K562 (cell line): ENCODE measurements around the gene CLNK. TPM values are rescaled to one million over a fixed set of nuclear protein-coding genes. Genes with fewer than 3 reads are reported as not detected.

Experiments used
- ATAC-seq: fragments of 200-7000 bp; cut with Tn5 transposase; 3 replicates; pipeline ENCODE4 v1.9.1; 2020; ENCODE audit warnings: moderate library complexity
- BruUV-seq: library from RNA; stranded (reverse); fragments of 400-500 nt; replicated peaks from 2 replicates; lab custom pipeline; 2021; lab: Mats Ljungman, UMichigan
- CTCF ChIA-PET: fragments of 300-600 bp; formaldehyde crosslinking; extraction: SDS; loops from one replicate; lab custom pipeline; 2021; ENCODE audit warnings: low intra/inter-chr PET ratio; lab: Yijun Ruan, JAX
- POLR2A ChIA-PET: fragments of 300-600, 350-650 bp; sonication (Branson Sonifier 250); formaldehyde crosslinking; extraction: SDS; loops from one replicate; lab custom pipeline; 2021; ENCODE audit warnings: antibody characterized with exemption, inconsistent platforms; lab: Yijun Ruan, JAX
- DNase-seq, 4 experiments: peaks; one replicate each; pipeline versions ENCODE4 v3.0.0 to v3.0.0-alpha.2; 2011 to 2018; ENCODE audit warnings: low spot score in 3 of 4, mixed read lengths in 3 of 4; ENCODE audit errors: extremely low read depth in 1 of 4
- FAIRE-seq: peaks from 2 replicates; lab custom pipeline; 2011; peaks lifted over from hg19 to GRCh38; lab: Jason Lieb, UNC
- H2AFZ ChIP-seq: 2 replicates; pipeline ENCODE4 v1.6.0; 2011; ENCODE audit warnings: low read depth, low read length, control low read depth, inconsistent platforms
- H3K27ac ChIP-seq: fragments of 200-600 bp; 3 replicates; pipeline ENCODE4 v1.8.0; 2011; ENCODE audit warnings: low read depth, mild to moderate bottlenecking, control low read depth, inconsistent platforms, low read length, moderate library complexity, mixed read lengths; ENCODE audit errors: extremely low read depth
- H3K27me3 ChIP-seq, 2 experiments: fragments of 300-600 bp in 1 of 2; 2 replicates in 1 of 2; 3 replicates in 1 of 2; pipeline versions ENCODE4 v1.6.0 to v1.8.0; 2011; ENCODE audit warnings: inconsistent platforms in 2 of 2, low read length in 2 of 2, mild to moderate bottlenecking in 1 of 2, mixed read lengths in 1 of 2, moderate library complexity in 1 of 2; ENCODE audit not compliant: control insufficient read depth in 2 of 2, insufficient read depth in 2 of 2
- H3K36me3 ChIP-seq: fragments of 300-600 bp; 3 replicates; pipeline ENCODE4 v1.8.0; 2011; ENCODE audit warnings: mild to moderate bottlenecking, low read length, inconsistent platforms; ENCODE audit not compliant: control insufficient read depth, insufficient read depth
- H3K4me1 ChIP-seq, 2 experiments: fragments of 200-600 bp in 1 of 2; replicated peaks in 1 of 2; 2 replicates in 1 of 2; 3 replicates in 1 of 2; pipeline versions ENCODE4 v1.5.1 to v1.8.0; 2011; ENCODE audit warnings: inconsistent platforms in 2 of 2, low read length in 2 of 2, mild to moderate bottlenecking in 1 of 2, mixed read lengths in 1 of 2, moderate library complexity in 1 of 2; ENCODE audit not compliant: control insufficient read depth in 2 of 2, insufficient read depth in 2 of 2
- H3K4me2 ChIP-seq: 2 replicates; pipeline ENCODE4 v1.6.1; 2011; ENCODE audit warnings: low read length, control low read depth, inconsistent platforms, mixed read lengths; ENCODE audit not compliant: insufficient read depth
- H3K4me3 ChIP-seq: fragments of 200-600 bp; sonication (generic), shearing (Covaris generic); 2 replicates; pipeline ENCODE4 v1.5.1; 2016; ENCODE audit warnings: control low read depth, inconsistent platforms
- H3K79me2 ChIP-seq: fragments of 200-600 bp; 3 replicates; pipeline ENCODE4 v1.8.0; 2011; ENCODE audit warnings: low read length, inconsistent platforms; ENCODE audit not compliant: control insufficient read depth, insufficient read depth
- H3K9ac ChIP-seq, 2 experiments: 2 replicates each; pipeline versions ENCODE4 v1.6.0 to v1.6.1; 2011; ENCODE audit warnings: low read depth in 2 of 2, low read length in 2 of 2, control low read depth in 1 of 2, inconsistent platforms in 1 of 2, mild to moderate bottlenecking in 1 of 2, mixed read lengths in 1 of 2; ENCODE audit not compliant: insufficient read depth in 1 of 2
- H3K9me1 ChIP-seq: one replicate; pipeline ENCODE4 v1.6.0; 2011; ENCODE audit warnings: inconsistent platforms, mild to moderate bottlenecking, low read length, moderate library complexity; ENCODE audit not compliant: control insufficient read depth, insufficient read depth
- H3K9me3 ChIP-seq: replicated peaks from 2 replicates; pipeline ENCODE4 v1.5.1; 2011; ENCODE audit warnings: low read depth, low read length, inconsistent platforms; ENCODE audit not compliant: control insufficient read depth, insufficient read depth
- H4K20me1 ChIP-seq: replicated peaks from 2 replicates; pipeline ENCODE4 v1.6.1; 2011; ENCODE audit warnings: low read length, inconsistent platforms, mixed read lengths; ENCODE audit not compliant: control insufficient read depth, insufficient read depth
- CTCF ChIP-seq, 3 experiments: IDR thresholded peaks in 2 of 3; conservative IDR thresholded peaks in 1 of 3; 2 replicates each; pipeline ENCODE4 v1.5.1; 2011 to 2012; ENCODE audit warnings: low read length in 3 of 3, mild to moderate bottlenecking in 3 of 3, control low read depth in 2 of 3, improper control_type of control experiment in 1 of 3, inconsistent platforms in 1 of 3, low read depth in 1 of 3, mixed read lengths in 1 of 3, moderate library complexity in 1 of 3; ENCODE audit not compliant: insufficient read depth in 2 of 3
- FOXK1 ChIP-seq: sonication (generic); formaldehyde crosslinking; IDR thresholded peaks from 2 replicates; pipeline ENCODE4 v1.8.0; 2022; ENCODE audit warnings: missing genetic modification reagents, mild to moderate bottlenecking, borderline replicate concordance
- PATZ1 ChIP-seq: fragments of 250-450 bp; sonication (Bioruptor Pico); IDR thresholded peaks from 2 replicates; pipeline ENCODE4 v1.5.0; 2020; ENCODE audit warnings: mild to moderate bottlenecking, borderline replicate concordance
- PHB2 ChIP-seq: fragments of 450-650 bp; IDR thresholded peaks from 2 replicates; pipeline ENCODE4 v1.6.1; 2017; ENCODE audit warnings: low read depth
- SFPQ ChIP-seq: fragments of 200-400 bp; formaldehyde crosslinking; IDR thresholded peaks from 2 replicates; pipeline ENCODE4 v1.6.1; 2017; ENCODE audit warnings: mild to moderate bottlenecking, low read depth, low read length, moderate library complexity
- SMC3 ChIP-seq: conservative IDR thresholded peaks from 2 replicates; pipeline ENCODE4 v1.6.1; 2011; ENCODE audit warnings: low read depth, low read length, improper control_type of control experiment; ENCODE audit not compliant: insufficient read depth
- TCFL5 ChIP-seq: fragments of 250-450 bp; sonication (Bioruptor Pico); conservative IDR thresholded peaks from 2 replicates; pipeline ENCODE4 v1.6.1; 2021; ENCODE audit warnings: mild to moderate bottlenecking, moderate library complexity, matching md5 sums
- ZNF41 ChIP-seq: fragments of 250-450 bp; sonication (Bioruptor Pico); conservative IDR thresholded peaks from 2 replicates; pipeline ENCODE4 v1.4.0; 2020; ENCODE audit warnings: mild to moderate bottlenecking
- ZNF699 ChIP-seq: fragments of 250-450 bp; sonication (Bioruptor Pico); IDR thresholded peaks from 2 replicates; pipeline ENCODE4 v1.8.0; 2021; ENCODE audit warnings: mild to moderate bottlenecking, moderate library complexity; ENCODE audit not compliant: insufficient replicate concordance
- WGBS: fragments of 100-300 bp; shearing (Covaris generic); methylation state at CpG from one replicate; pipeline ENCODE4 v1.1.6; 2016; ENCODE audit warnings: low coverage, mixed read lengths; ENCODE audit not compliant: insufficient coverage; ENCODE audit errors: missing lambda C conversion rate; 5-methylcytosine and 5-hydroxymethylcytosine counted together
- in situ Hi-C: fragments of 300-500 bp; cut with MboI; formaldehyde crosslinking; loops from 4 replicates; pipeline ENCODE4 v1.15.0; 2018; ENCODE audit warnings: inconsistent platforms, mixed read lengths
- intact Hi-C: fragments of 100-400 bp; cut with micrococcal nuclease; formaldehyde crosslinking; loops from 2 replicates; pipeline ENCODE4 v1.14.2; 2022
- polyA plus RNA-seq, 8 experiments: library from polyadenylated mRNA; depleted of rRNA in 4 of 8; stranded (reverse) in 5 of 8; unstranded in 3 of 8; fragments of >200 nt; fragmentation: Nextera tagmentation in 2 of 8; fragmentation: Illumina TruSeq in 1 of 8; extraction: Ambion mirVana in 2 of 8; extraction: Trizol in 1 of 8; gene quantifications; 2 replicates each; pipeline versions ENCODE4 v1.2.1 to v1.2.3, GENCODE V29; 2011 to 2014; ENCODE audit warnings: inconsistent platforms in 1 of 8, missing spikeins in 1 of 8
- total RNA-seq, 7 experiments: library from RNA; depleted of rRNA in 6 of 7; stranded (reverse); fragments of >200 nt in 6 of 7; fragmentation: Illumina TruSeq in 2 of 7; extraction: Trizol in 2 of 7; gene quantifications; 2 replicates each; pipeline versions ENCODE4 v1.2.1 to v1.2.3, GENCODE V29; 2011 to 2021; ENCODE audit warnings: low replicate concordance in 1 of 7
- TF ChIP-seq, protein P1 (sequence below): sonication (generic); formaldehyde crosslinking; IDR thresholded peaks from 2 replicates; pipeline ENCODE4 v1.8.0; 2022; ENCODE audit warnings: mild to moderate bottlenecking, low read depth, missing genetic modification reagents

The CLNK gene
- total and polyA plus RNA-seq, 9 of the 15 experiments (the other 6 are each of a cell fraction or from before 2014, with no cell fraction given): not detected

- TF ChIP-seq ZNF699 (CRISPR knock-in tag): no peak
- no peak for TF ChIP-seq SFPQ
- TF ChIP-seq PHB2: no peak
- TF ChIP-seq, protein P1, sequence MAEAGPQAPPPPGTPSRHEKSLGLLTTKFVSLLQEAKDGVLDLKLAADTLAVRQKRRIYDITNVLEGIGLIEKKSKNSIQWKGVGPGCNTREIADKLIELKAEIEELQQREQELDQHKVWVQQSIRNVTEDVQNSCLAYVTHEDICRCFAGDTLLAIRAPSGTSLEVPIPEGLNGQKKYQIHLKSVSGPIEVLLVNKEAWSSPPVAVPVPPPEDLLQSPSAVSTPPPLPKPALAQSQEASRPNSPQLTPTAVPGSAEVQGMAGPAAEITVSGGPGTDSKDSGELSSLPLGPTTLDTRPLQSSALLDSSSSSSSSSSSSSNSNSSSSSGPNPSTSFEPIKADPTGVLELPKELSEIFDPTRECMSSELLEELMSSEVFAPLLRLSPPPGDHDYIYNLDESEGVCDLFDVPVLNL: no peak
These were observed 101.6 kb downstream of the CLNK start (continued) for GRCh38 chr4:10582951-10583350.

DNA sequence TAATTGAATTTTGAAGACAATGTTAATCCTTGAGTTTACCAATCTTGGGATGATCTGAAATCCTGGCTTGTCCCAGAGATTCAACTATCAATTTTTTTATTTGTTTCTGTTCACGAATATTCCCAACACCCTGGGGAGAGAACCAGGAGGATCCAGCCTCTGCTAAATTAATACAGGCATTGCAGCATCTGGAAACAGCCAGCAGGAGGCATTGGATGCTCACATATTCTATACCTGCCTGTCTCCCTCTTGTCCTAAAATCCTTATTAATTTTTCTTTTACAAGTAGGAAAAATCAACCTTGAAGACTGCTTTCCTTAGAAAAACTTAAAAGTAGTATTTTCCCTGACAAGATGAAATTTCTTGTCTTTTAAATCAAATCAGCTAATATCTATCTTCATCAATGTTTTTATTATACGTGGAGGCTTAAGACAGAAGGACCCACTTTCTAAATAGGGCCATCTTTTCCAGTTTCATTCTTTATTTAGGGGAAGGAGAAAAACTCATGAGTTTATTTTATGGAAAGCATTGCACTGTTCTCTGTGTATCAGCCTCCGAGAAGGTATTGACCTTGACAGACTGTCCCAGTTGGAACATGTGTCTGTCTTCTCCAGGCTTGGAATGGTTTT lies 102.4 kb downstream of the CLNK start:
- Histone ChIP-seq H3K4me1 (no peaks in the 10 kb centered on the region), H3K4me3 (no peak overlapping the region), H3K27me3 (no peaks in the 10 kb centered on the region), H4K20me1 (no peaks in the 10 kb centered on the region), H3K9ac (no peak overlapping the region), H3K9me3 (no peaks in the 10 kb centered on the region), H3K4me2 (no peak overlapping the region), H3K79me2 (no peaks in the 10 kb centered on the region), H3K36me3 (no peaks in the 10 kb centered on the region), H2AFZ (no peak overlapping the region), H3K27ac (no peak overlapping the region), H3K9me1 (no peaks in the 10 kb centered on the region)
- ChIA-PET POLR2A (interaction anchor here (1.4 kb wide), 1 partner anchor 37 kb away, joined by 3 read pairs; no protein-coding TSS in a partner anchor), CTCF (interaction anchor here (0.6 kb wide), 1 partner anchor 842 kb away, joined by 3 read pairs; no protein-coding TSS in a partner anchor)
- DNase-seq (peak; percentile 37 to 60 (median 52)), FAIRE-seq (no peak), ATAC-seq (peak; percentile 85)
- BruUV-seq: no TSS peak
- in situ Hi-C loops: loop anchor here (25.0 kb wide), 1 partner anchor 830 kb away; no protein-coding TSS in a partner anchor
- WGBS: 6% methylated on average over 3 of the region's 3 CpGs
- intact Hi-C loops: loop anchor here (10.0 kb wide), 1 partner anchor 843 kb away; the partner anchor contains the start of gene HS3ST1
- TF ChIP-seq ZNF41 (no peak), FOXK1 (CRISPR knock-in tag) (no peak), CTCF (IDR thresholded peaks at IDR 0.05 in 2 of 3, conservative IDR thresholded peaks at IDR 0.05 in 1 of 3; ENCODE audit: insufficient read depth in 2 of 3, low read depth in 1 of 3, low read length in 3 of 3) (peak; percentile 60 to 87 (median 74)), SMC3 (peak; percentile 72), PATZ1 (no peak), TCFL5 (CRISPR knock-in tag) (no peak)
